HG03064 (cell line): ENCODE results near the gene MAG.
A peak's percentile ranks its signal among the peaks of the same experiment; 100 is the strongest.

Source experiments
- ATAC-seq: cut with Tn5 transposase; IDR thresholded peaks from one replicate; pipeline ENCODE4 v1.9.1; 2021; ENCODE audit warnings: low read depth; ENCODE audit not compliant: unreplicated experiment

MAG gene

GRCh38 chr19:35314031-35314430 lies 22.1 kb downstream of the MAG start:
- no peak for ATAC-seq

- no peak for ATAC-seq
Observed at GRCh38 chr19:35314858-35315470, 23.0 kb downstream of the MAG start.

GRCh38 chr19:35315883-35316282 lies 23.9 kb downstream of the MAG start:
- no peak for ATAC-seq

- ATAC-seq: no peak
Observed at GRCh38 chr19:35316560-35316959, 24.6 kb downstream of the MAG start.

- no peak for ATAC-seq
Observed at GRCh38 chr19:35317464-35318043, 25.6 kb downstream of the MAG start.

- no peak for ATAC-seq
Observed at GRCh38 chr19:35318679-35319448, 26.9 kb downstream of the MAG start.

- ATAC-seq: no peak
Observed at GRCh38 chr19:35320065-35320713, 28.2 kb downstream of the MAG start.

GRCh38 chr19:35321291-35321690 lies 29.3 kb downstream of the MAG start:
- no peak for ATAC-seq

- ATAC-seq: no peak
Observed at GRCh38 chr19:35322014-35322413, 30.1 kb downstream of the MAG start.

- ATAC-seq: no peak
Observed at GRCh38 chr19:35327642-35328041, 35.7 kb downstream of the MAG start.

GRCh38 chr19:35328851-35329285 lies 36.9 kb downstream of the MAG start, which contains the start of gene CD22:
Gene CD22, plus strand, starts transcription at chr19:35329187. Its CDS starts 2,854 bp downstream, at chr19:35332041.
- no peak for ATAC-seq

- no peak for ATAC-seq
Observed at GRCh38 chr19:35329323-35329722, 37.4 kb downstream of the MAG start.

GRCh38 chr19:35330475-35330874 lies 38.5 kb downstream of the MAG start:
- peak; percentile 45 for ATAC-seq

GRCh38 chr19:35331551-35332214 lies 39.7 kb downstream of the MAG start:
- ATAC-seq: no peak

- ATAC-seq: no peak
Observed at GRCh38 chr19:35332817-35333216, 40.9 kb downstream of the MAG start.

- ATAC-seq: no peak
Observed at GRCh38 chr19:35334144-35334753, 42.3 kb downstream of the MAG start.

GRCh38 chr19:35336166-35336955 lies 44.4 kb downstream of the MAG start:
- no peak for ATAC-seq

GRCh38 chr19:35337097-35337983 lies 45.4 kb downstream of the MAG start:
- no peak for ATAC-seq

GRCh38 chr19:35337984-35338296 lies 46.0 kb downstream of the MAG start:
- no peak for ATAC-seq
